GM18868 (cell line): ENCODE results near the gene NLRC3.
"Not testable (repeated sequence)": the region's sequence is repeated elsewhere in the genome, so short reads cannot be mapped to it uniquely, and the experiment has no call there.

Experiments
- ATAC-seq: cut with Tn5 transposase; IDR thresholded peaks from one replicate; pipeline ENCODE4 v1.9.1; 2021; ENCODE audit warnings: mild to moderate bottlenecking, moderate library complexity; ENCODE audit not compliant: unreplicated experiment

NLRC3 gene, protein sequence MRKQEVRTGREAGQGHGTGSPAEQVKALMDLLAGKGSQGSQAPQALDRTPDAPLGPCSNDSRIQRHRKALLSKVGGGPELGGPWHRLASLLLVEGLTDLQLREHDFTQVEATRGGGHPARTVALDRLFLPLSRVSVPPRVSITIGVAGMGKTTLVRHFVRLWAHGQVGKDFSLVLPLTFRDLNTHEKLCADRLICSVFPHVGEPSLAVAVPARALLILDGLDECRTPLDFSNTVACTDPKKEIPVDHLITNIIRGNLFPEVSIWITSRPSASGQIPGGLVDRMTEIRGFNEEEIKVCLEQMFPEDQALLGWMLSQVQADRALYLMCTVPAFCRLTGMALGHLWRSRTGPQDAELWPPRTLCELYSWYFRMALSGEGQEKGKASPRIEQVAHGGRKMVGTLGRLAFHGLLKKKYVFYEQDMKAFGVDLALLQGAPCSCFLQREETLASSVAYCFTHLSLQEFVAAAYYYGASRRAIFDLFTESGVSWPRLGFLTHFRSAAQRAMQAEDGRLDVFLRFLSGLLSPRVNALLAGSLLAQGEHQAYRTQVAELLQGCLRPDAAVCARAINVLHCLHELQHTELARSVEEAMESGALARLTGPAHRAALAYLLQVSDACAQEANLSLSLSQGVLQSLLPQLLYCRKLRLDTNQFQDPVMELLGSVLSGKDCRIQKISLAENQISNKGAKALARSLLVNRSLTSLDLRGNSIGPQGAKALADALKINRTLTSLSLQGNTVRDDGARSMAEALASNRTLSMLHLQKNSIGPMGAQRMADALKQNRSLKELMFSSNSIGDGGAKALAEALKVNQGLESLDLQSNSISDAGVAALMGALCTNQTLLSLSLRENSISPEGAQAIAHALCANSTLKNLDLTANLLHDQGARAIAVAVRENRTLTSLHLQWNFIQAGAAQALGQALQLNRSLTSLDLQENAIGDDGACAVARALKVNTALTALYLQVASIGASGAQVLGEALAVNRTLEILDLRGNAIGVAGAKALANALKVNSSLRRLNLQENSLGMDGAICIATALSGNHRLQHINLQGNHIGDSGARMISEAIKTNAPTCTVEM

DNA sequence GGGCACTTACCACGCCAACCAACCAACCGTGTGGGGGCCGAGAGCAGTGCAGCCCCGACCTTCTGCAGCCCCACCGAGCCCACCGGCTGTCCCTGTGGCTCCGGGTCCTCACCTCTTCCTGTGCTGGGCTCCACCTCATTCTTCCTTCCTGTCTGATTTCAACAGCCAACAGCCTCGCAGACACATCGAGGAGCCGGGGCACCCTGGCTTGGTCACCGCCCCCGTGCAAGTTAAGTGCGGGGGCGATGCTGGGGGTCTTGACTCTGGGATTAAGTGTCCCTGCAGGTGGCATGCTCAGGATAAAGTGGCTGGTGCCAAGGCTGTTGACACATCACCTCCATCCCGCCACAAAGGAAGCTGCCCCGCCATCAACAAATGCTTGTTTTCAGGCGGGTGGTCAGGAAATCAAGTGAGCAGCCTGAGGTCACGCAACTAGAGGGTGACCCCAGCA, at the start of gene NLRC3:
TSS of gene NLRC3 (minus strand) at position 102 of the 451 bp plus-strand sequence. CDS start 12,367 bp downstream, outside the sequence.
- ATAC-seq, result no peak

DNA sequence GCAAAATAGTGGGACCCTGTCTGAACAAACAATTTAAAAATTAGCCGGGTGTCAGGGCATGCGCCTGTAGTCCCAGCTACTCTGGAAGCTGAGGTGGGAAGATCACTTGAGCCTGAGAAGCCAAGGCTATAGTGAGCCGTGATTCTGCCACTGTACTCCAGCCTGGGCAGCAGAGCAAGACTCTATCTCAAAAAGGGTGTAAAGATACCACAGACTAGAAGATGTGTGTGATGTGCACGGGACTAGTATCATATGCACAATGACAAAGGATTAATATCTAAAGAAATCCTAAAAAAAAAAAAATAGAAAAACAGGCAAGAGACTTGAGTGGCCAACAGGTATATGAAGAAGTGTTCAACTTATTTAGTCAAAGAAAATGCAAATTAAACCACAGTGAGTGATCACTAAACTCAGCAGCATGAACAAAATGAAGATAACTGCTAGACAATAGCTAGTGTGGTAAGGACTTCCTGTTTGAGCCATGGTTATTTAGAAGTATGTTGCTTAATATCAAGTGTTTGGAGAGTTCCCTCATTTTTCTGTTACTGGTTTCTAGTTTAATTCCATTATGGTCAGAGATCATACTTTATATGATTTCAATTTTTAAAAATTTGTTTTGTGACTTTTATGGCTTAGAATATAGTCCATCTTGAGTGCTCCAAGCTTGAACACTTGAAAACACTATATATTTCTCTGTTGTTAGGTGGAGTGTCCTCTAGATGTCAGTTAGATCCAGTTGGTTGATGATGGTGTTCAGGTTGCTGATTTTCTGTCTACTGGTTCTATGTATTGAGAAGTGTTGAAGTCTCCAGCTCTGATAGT, 48.9 kb upstream of the NLRC3 start:
- no peak for ATAC-seq

DNA sequence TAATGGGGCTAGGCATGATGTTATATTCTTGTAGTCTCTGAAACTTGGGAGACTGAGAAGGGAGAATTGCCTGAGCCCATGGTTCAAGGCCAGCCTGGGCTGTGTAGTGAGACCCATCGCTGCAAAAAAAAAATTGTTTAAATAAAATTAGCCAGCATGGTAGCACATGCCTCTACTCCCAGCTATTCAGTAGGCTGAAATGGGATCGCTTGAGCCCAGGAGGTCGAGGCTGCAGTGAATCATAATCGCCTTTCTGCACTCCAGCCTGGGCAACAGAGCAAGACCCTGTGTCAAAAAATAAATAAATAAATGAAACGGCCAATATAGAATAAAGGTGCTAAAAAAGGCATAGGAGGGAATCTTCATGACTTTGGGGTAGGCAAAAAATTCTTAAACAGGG, 48.1 kb upstream of the NLRC3 start:
- no peak for ATAC-seq

DNA sequence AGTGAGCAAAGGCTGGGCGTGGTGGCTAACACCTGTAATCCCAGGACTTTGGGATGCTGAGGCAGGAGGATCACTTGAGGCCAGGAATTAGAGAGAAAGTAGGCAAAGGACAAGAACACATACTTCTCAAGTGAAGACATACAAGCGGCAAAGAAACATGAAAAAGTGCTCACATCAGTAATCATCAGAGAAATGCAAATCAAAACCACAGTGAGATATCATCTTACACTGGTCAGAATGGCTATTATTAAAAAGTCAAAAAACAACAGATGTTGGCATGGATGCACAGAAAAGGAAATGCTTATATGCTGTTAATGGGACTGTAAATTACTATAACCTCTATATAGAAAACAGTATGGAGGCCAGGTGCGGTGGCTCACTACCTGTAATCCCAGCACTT, 46.4 kb upstream of the NLRC3 start:
- no peak for ATAC-seq

DNA sequence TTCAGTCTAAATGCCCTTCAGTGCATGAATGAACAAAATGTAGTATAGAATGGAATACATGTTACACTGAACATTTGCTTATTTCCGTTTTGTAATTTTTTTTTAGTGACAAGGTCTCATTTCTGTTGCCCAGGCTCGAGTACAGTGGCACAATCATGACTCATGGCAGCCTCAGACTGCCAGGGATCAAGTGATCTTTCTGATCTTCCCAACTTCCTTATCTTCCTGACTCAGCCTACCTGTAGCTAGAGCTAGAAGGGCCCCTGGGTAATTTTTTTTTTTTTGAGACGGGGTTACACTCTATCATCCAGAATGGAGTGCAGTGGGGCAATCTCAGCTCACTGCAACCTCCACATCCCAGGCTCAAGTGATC, 41.6 kb upstream of the NLRC3 start:
- ATAC-seq, result no peak

DNA sequence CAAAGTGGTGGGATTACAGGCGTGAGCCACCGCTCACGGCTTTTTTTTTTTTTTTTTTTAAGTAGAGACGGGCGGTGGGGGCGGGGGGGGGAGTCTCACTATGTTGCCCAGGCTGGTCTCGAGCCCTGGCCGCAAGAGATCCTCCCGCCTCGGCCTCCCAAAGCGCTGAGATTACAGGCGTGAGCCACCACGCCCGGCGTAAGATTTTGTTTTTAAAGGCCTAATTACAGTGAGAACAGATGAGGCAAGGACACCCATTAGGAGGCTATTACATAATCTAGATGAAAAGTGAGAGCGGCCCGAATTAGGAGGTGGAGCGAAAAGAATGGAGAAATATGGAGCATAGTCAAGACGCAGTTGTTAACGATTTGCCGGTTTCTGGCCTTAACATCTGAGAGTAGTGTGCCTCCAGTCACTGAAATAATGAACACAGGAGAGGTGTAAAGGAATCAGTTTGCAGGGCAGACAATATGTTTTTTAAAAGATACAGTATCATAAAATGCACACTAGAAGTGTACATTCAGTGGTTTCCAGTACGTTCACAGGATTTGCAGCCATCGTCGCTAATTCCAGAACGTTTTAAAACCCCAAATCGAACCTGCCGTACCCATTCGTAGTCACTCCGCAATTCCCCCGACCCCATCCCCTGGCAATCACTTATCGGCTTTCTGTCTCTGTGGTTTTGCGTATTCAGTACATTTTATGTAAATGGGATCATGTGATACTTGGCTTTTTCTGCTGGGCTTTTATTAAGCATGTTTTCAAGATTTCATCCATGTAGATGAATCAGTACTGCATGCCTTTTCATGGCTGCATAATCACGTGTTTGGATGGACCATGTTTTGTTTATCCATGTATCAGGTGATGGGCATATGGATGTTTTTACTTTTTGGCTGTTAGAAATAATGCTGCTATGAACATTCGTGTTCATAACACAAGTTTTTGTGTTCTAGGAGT, 35.6 kb upstream of the NLRC3 start:
- no peak for ATAC-seq

DNA sequence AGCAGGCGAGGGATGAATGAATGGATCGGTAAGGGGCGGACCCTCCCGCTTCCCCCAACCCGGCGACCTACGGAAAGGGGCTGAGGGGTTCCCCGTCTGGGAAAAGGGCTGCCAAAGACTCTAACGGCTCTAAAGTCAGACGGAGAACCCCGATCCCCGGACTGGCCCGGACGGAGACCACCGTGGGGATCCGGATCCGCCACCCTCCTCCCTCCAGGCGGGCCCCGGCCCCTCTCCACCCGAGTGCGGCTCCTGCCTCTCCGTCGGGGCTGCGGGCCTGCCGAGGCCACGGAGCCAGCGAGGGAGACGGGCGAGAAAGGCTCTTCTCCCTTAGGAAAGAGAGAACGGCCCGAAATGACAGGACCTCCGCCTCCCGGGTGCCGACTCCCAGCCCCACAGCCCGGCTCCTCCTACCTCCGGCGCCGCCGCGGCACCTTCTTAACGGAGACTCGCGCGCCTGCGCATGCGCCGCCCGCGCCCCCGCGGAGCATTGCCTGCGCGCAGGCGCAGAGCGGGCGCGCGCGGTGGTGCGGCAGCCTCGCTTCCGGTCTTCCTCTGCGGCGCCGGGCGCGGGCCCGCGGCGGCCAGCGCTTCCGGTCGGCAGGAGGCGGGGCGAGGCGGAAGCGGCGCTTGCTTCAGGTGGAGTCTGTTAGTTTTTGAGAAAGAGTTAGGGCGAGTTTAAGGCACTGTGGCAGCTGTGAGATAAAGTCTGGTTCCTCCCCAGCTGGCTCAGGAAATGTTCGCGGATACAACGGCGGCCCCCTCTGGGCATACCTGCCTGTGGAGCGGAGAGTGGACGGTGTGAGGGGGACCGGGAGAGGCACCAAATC, 34.2 kb upstream of the NLRC3 start, which contains the start of gene SLX4:
TSS of gene SLX4 (minus strand) at position 461 of the 830 bp plus-strand sequence. CDS start 2,642 bp downstream, outside the sequence.
- ATAC-seq, result peak; percentile 80

DNA sequence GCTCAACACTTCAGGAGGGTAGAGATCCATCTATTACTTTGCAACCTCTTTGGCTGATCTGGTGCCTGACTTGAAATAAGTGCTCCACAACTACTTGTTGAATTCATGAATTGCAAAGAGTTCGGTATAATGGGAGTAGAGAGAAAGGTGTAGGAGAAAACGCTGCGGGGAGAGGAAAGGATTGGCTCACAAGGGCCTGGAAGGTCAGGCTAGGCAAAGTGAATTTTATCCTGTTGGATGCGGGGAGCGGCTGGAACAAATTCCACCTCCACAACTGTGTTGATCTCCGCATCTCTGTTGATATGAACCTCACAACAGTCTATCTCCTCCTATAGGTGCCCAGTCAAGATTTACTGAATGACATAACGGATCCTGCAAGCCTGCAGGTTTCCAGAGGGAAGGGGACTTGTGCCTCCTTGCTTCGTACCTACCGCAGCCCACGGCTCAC, 33.5 kb upstream of the NLRC3 start:
- no peak for ATAC-seq

DNA sequence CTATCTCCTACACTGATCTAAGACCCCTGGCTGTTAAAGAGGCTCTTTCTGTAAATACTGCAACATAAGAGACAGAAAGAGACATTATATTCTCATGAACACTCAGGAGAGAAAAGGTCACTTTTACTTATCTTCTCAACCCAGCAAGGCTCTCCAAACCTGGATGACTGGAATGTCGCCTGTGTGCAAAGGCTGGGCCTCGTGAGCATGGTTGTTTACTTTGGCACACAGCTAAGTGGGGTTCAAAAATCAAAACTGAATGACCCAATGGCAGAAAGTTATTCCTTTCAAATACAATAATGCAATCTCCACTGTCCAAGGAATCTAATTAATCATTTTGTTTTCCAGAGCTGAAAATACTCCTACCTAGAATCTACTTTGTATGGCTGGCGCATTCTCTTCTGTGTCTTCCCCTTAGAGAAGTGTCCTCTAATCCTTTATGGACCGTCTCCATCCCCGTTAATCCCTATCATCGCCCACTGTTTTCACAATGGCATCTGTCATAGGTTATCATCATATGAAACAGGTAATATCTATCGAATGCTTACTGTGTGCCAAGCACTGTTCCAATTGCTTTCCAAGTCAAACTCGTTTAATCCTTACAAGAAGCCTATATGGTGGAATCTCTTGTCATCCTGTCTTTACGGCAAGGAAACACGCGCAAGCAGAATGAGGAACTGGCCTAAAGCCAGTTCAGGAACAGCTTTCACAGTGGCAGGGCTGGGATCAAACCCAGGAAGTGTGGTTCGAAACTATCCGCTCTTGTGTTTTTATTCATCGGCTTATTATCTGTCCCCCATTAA, 32.9 kb upstream of the NLRC3 start:
- ATAC-seq, result no peak

DNA sequence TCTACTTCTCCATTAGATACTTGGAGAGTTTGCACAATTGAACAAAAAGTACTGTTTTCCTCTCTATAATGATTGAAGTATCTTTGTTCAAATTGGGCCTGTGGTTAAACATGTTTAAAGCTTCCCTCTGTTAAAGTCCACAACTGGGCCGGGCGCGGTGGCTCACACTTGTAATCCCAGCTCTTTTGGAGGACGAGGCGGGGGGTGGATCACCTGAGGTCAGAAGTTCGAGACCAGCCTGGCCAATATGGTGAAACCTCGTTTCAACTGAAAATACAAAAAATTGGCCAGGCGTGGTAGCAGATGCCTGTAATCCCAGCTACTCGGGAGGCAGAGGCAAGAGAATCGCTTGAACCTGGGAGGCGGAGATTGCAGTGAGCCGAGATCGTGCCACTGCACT, 31.8 kb upstream of the NLRC3 start:
- ATAC-seq, result not testable (repeated sequence)

DNA sequence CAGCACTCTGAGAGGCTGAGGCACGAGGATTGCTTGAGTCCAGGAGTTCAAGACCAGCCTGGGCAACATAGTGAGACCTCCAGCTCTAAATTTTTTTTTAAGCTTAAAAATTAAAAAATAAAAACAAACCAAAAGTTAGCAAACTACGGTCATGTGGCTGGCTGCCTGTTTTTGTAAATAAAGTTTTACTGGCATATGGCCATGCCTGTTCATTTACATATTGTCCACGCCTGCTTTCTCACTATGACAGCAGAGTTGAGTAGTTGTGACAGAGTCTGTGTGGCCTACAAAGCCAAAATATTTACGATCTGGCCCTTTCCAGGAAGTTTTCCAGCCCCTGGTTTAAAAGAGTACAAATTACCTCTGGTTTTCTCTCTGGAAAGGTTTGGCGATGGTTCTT, 30.9 kb upstream of the NLRC3 start:
- no peak for ATAC-seq

DNA sequence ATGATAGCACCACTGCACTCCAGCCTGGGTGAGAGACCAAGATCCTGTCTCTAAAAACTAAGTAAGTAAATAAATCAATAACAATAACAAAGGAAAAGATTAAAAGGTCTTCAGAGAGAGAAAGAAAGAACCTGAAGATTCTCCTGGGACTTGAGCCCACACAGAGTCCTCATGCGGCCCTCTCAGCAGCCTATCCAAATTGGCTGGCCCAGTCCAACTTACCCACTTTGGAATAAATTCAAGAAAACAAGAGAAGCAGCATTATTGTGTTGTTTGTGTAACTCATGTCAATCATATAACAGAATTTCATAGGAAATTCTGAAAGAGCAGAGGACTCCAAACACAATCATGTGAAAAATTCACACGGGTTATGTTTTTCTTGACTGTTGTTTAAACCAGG, 30.4 kb upstream of the NLRC3 start:
- ATAC-seq, result no peak

DNA sequence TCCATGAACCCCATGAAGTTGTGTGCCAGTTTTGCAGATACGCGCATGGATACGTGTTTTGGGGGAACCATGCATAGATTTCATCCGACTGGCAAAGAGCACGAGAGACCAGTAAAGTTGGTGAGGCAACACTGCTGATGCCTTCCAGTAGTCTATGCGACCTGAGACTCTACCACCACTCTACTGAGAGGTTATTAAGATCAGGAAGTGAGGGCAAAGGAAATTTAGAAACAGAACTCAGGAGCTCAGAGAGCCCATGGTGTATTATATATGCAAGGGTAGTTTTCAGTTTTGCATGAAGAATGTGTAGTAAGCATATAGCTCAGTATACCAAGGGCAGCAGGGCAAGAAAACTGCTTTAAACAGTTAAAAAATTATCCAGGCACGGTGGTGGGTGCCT, 30.0 kb upstream of the NLRC3 start:
- no peak for ATAC-seq

DNA sequence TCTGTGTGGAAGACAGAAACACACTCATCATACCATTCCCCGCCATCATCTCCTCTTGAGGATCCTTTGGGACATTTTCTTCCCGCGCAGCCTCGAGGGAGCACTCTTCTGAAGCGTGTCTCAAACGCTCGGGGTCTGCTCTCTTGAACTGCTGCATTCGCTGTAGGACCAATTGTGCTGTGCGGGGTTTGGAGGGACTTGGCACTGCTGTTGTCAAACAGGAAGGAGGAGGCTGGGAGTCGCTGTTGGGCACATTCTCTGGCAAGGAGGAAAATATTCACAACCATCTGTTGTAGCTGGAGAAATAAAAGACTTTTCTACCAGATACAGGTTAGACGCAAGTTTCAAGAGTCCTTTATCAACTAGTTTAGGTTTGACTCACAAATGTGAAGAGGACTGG, 29.2 kb upstream of the NLRC3 start:
- no peak for ATAC-seq

DNA sequence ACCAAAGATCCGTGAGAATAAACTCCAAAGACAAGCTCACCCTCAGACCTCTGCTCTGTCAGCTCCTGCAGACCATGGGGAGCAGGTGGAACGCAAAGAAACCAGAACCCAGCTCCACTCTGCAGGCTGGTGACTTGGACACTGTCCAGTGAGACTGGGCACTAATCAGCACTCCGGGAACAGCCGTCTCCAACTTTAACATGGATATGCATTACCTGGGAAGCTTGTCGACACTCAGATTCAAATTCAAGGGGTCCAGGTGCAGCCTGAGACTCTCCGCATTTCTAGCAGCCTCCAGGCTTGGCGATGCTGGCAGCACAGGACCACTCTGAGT, 25.1 kb upstream of the NLRC3 start:
- no peak for ATAC-seq

DNA sequence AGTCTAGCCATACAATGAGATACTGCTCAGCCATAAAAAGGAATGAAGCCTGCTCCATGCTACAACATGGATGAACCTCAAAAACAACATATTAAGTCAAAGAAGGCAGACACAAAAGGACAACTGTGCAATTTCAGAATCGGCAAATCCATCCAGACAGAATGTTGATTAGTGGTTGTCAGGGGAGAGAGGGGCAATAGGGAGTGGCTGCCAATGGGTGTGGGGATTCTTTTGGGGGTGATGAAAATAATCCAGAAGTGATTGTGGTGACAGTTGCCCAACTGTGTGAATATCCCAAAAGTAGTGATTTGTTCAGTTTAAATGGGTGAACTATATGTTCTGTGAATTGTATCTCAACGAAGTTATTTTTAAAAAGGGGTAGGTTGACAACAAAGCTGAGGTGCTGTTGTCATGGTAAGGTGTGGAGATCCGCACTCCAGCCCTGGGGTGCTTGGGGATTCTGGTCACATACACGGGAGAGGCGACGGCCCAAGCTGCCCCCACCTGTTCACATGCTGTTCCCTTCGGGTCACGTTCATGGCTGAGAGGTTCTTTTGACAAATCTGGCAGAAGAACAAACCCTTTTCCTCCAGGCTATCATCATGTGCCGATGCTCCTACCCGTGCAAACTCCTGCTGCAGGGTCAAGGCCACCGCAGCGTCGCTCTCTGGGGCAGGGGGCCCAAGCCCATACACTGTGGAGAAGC, 24.6 kb upstream of the NLRC3 start:
- ATAC-seq, result no peak

DNA sequence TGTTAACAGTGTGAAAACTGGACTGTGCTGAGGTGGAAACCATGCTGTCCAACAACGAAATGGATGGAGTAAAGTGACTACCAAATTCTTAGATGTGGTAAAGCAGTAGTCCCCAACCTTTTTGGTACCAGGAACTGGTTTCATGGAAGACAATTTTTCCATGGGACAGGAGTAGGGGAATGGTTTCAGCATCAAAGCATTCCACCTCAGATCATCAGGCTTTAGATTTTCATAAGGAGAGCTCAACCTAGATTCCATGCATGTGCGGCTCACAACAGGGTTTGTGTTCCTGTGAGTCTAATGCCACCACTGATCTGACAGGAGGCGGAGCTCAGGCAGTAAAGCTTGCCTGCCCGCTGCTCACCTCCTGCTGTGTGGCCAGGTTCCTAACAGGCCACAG, 22.7 kb upstream of the NLRC3 start:
- ATAC-seq, result no peak
